Measurements from ENCODE around the gene PIAS3.
"Not testable (repeated sequence)": the region's sequence is repeated elsewhere in the genome, so short reads cannot be mapped to it uniquely, and the experiment has no call there.

PIAS3 gene

GRCh38 chr1:145845514-145846161, 13.2 kb downstream of the PIAS3 start, which contains the start of gene NUDT17:
Gene NUDT17, plus strand, starts transcription at chr1:145845630. Its CDS starts 11 bp downstream, at chr1:145845641.
- peak within 1 kb of the TSS; percentile 46 for H3K4me3 ChIP-seq (replicated peaks; ENCODE audit: low read depth, low read length)
- peak; percentile 32 for DNase-seq (ENCODE audit: extremely low read depth, low read depth)
- TF ChIP-seq, protein P1, sequence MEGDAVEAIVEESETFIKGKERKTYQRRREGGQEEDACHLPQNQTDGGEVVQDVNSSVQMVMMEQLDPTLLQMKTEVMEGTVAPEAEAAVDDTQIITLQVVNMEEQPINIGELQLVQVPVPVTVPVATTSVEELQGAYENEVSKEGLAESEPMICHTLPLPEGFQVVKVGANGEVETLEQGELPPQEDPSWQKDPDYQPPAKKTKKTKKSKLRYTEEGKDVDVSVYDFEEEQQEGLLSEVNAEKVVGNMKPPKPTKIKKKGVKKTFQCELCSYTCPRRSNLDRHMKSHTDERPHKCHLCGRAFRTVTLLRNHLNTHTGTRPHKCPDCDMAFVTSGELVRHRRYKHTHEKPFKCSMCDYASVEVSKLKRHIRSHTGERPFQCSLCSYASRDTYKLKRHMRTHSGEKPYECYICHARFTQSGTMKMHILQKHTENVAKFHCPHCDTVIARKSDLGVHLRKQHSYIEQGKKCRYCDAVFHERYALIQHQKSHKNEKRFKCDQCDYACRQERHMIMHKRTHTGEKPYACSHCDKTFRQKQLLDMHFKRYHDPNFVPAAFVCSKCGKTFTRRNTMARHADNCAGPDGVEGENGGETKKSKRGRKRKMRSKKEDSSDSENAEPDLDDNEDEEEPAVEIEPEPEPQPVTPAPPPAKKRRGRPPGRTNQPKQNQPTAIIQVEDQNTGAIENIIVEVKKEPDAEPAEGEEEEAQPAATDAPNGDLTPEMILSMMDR (IDR thresholded peaks at IDR 0.05; ENCODE audit: low read depth, low read length, missing control alignments): peak; percentile 99

- H3K4me3 ChIP-seq (replicated peaks; ENCODE audit: low read depth, low read length): peak overlapping the region; percentile 46
- no peak for DNase-seq (ENCODE audit: extremely low read depth, low read depth)
- TF ChIP-seq, protein P1 (IDR thresholded peaks at IDR 0.05; ENCODE audit: low read depth, low read length, missing control alignments): no peak
Measured at GRCh38 chr1:145845144-145845513, 13.8 kb downstream of the PIAS3 start.

GRCh38 chr1:145843031-145843430, 15.8 kb downstream of the PIAS3 start:
- TF ChIP-seq, protein P1 (IDR thresholded peaks at IDR 0.05; ENCODE audit: low read depth, low read length, missing control alignments): no peak
- no peak overlapping the region for H3K4me3 ChIP-seq (replicated peaks; ENCODE audit: low read depth, low read length)
- no peak for DNase-seq (ENCODE audit: extremely low read depth, low read depth)

DNA sequence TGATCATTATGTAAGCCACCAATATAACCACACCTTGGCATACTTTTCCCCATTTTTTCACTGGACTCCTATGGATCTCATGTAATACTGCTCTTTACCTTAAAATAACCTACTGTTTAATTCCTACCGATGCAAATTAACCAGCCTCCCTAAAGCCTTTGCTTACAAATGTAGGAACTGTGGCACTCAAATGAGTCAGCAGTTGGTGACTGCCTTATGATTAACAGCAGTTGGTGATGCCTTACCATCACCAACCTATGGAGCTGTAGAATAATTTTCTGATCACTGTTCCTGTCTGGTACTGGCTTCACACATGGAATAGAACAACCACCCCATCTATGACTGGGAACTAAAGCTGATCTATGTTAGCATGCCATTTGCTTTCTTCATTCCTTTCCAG, 21.2 kb downstream of the PIAS3 start:
- H3K4me3 ChIP-seq (replicated peaks; ENCODE audit: low read depth, low read length): no peak overlapping the region
- TF ChIP-seq, protein P1 (IDR thresholded peaks at IDR 0.05; ENCODE audit: low read depth, low read length, missing control alignments): no peak
- DNase-seq (ENCODE audit: extremely low read depth, low read depth): no peak

- DNase-seq (ENCODE audit: extremely low read depth, low read depth); H3K4me3 ChIP-seq (replicated peaks; ENCODE audit: low read depth, low read length): not testable (repeated sequence)
Measured at GRCh38 chr1:145830810-145831209, 28.1 kb downstream of the PIAS3 start.

DNA sequence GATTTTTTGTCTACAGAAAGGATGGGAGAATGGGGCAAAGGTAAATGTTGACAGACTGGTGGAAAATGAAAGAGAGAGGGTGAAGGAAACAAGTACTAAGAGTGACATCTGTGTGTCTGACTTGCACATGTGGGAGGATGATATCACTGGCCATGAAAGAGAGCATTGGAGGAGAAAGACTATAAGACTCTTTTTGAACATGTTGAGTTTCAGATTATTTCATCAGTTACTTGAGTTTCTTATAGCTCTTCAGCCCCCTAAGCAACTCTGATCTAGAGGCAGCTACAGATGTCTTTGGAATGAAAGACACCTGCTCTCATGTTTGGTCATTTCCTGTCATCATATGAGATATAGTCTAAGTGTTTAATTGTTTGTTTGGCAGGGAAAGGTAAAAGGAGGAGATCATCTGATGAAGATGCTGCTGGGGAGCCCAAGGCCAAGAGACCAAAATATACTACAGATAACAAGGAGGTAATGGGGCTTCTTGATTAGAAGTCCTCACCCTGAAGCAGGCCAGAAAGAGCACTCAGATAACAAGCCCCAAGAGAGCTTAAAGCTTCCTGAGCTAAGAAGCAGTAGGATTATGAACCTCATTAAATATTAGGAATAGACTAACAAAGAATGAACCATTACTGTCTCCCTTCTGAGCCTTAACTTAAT, 30.4 kb downstream of the PIAS3 start:
- TF ChIP-seq, protein P1 (IDR thresholded peaks at IDR 0.05; ENCODE audit: low read depth, low read length, missing control alignments): no peak
- no peak overlapping the region for H3K4me3 ChIP-seq (replicated peaks; ENCODE audit: low read depth, low read length)
- no peak for DNase-seq (ENCODE audit: extremely low read depth, low read depth)

DNA sequence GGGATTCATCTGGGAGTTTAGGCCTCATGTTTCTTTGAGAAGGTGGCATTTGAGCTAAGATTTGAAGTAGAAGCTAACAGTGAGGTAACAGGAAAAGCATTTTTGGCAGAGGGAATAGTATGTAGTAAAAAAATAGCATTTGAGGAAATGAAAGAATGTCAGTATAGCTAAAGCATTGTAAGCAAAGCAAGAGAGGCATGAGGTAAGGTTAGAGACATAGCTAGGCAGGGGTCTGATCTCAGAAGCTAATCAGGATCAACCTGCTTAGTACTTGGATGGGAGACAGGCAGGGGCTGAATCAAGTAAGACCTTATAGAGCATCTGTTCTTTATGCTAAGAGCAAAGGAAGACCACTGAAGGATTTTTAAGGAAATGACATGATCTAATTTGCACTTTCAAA, 30.9 kb downstream of the PIAS3 start:
- no peak for DNase-seq (ENCODE audit: extremely low read depth, low read depth)
- TF ChIP-seq, protein P1 (IDR thresholded peaks at IDR 0.05; ENCODE audit: low read depth, low read length, missing control alignments): no peak

More for the DNA sequence above, 30.9 kb downstream of the PIAS3 start:
- no peak overlapping the region for H3K4me3 ChIP-seq (replicated peaks; ENCODE audit: low read depth, low read length)
